Smooth muscle cell (in vitro differentiated cells): ENCODE data around the gene MDFIC. TPM values are rescaled to one million over a fixed set of nuclear protein-coding genes. Genes with fewer than 3 reads are reported as not detected.

Source experiments
- DNase-seq: peaks from one replicate; lab custom pipeline; 2025; ENCODE audit not compliant: unreplicated experiment; lab: John Stamatoyannopoulos, UW
- H2AFZ ChIP-seq: fragments of 200-600 bp; sonication (generic); 2 replicates; pipeline ENCODE4 v1.6.0; 2016; ENCODE audit warnings: antibody characterized with exemption, low read depth, mild to moderate bottlenecking
- H3F3A ChIP-seq: fragments of 200-600 bp; sonication (generic); 2 replicates; pipeline ENCODE4 v1.6.0; 2017; ENCODE audit warnings: antibody characterized with exemption, low read depth
- H3K27ac ChIP-seq: fragments of 200-600 bp; sonication (generic); 2 replicates; pipeline ENCODE4 v1.5.1; 2016; ENCODE audit warnings: low read depth, mild to moderate bottlenecking
- H3K27me3 ChIP-seq: fragments of 200-600 bp; sonication (generic); 2 replicates; pipeline ENCODE4 v1.6.1; 2016; ENCODE audit warnings: low read depth, mild to moderate bottlenecking
- H3K36me3 ChIP-seq: fragments of 200-600 bp; sonication (generic); 2 replicates; pipeline ENCODE4 v1.5.1; 2016; ENCODE audit warnings: low read depth
- H3K4me1 ChIP-seq: fragments of 200-600 bp; sonication (generic); 2 replicates; pipeline ENCODE4 v1.5.1; 2016; ENCODE audit warnings: low read depth
- H3K4me2 ChIP-seq: fragments of 200-600 bp; sonication (generic); 2 replicates; pipeline ENCODE4 v1.6.0; 2016; ENCODE audit warnings: mild to moderate bottlenecking
- H3K4me3 ChIP-seq: fragments of 200-600 bp; sonication (generic); 2 replicates; pipeline ENCODE4 v1.5.1; 2016; ENCODE audit warnings: mild to moderate bottlenecking
- H3K79me2 ChIP-seq: fragments of 200-600 bp; sonication (generic); 2 replicates; pipeline ENCODE4 v1.6.0; 2016; ENCODE audit warnings: low read depth, mild to moderate bottlenecking
- H3K9ac ChIP-seq: fragments of 200-600 bp; sonication (generic); 2 replicates; pipeline ENCODE4 v1.6.0; 2016; ENCODE audit warnings: low read depth
- H3K9me3 ChIP-seq: fragments of 200-600 bp; sonication (generic); replicated peaks from 2 replicates; pipeline ENCODE4 v1.5.1; 2016; ENCODE audit warnings: low read depth
- H4K20me1 ChIP-seq: fragments of 200-600 bp; sonication (generic); 2 replicates; pipeline ENCODE4 v1.6.0; 2016; ENCODE audit warnings: low read depth
- WGBS: methylation state at CpG from one replicate; pipeline ENCODE4 v1.1.7; 2016; ENCODE audit warnings: low lambda C conversion rate; 5-methylcytosine and 5-hydroxymethylcytosine counted together
- polyA plus RNA-seq: library from polyadenylated mRNA; unstranded; fragments of >200 nt; fragmentation: Nextera tagmentation; extraction: Ambion mirVana; gene quantifications from 2 replicates; pipeline ENCODE4 v1.2.1, GENCODE V29; 2016
- total RNA-seq: library from RNA; depleted of rRNA; stranded (reverse); fragments of >200 nt; gene quantifications from 2 replicates; pipeline ENCODE4 v1.2.3, GENCODE V29; 2014
- TF ChIP-seq, protein P1 (sequence below): fragments of 200-600 bp; sonication (generic); IDR thresholded peaks from 2 replicates; pipeline ENCODE4 v1.5.1; 2017; ENCODE audit warnings: borderline replicate concordance, mild to moderate bottlenecking, antibody characterized with exemption; ENCODE audit not compliant: insufficient read depth, poor library complexity, severe bottlenecking

The MDFIC gene
- total and polyA plus RNA-seq, 2 experiments from 2014 or later: 17.5 to 37.0 TPM

DNA sequence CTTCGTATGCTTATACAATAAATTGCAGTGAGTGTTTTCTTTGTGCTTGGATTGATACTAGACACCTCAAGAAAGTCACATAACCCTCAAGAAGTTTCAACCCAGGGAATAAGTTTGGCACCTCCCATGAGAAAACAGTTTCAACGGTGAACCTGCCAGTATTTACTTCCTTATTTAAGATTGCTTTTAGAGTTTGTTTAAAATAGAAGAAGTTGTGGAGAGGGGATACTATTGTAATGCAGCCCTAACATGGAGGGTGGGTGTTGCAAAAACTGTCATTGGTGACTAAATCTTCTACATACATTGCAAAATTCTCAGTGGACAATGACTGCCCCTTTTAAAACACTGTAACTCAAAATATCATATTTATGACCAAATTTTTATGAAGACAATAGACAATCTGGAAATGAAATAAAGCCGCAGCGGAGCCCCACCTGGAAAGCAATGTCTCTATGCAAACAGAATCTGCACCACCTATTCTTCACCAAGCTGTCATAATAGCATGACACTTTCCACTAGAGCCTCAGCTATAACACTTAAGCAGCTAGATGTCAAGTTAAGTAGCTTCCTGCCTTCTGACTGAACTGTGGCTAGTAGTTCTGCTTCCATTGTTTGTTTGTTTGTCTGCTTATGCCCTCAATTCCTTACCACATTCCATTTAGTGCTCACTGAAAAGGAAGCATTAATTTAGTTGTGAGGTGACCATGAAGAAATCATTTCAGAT, 98.2 kb downstream of the MDFIC start:
- Histone ChIP-seq H4K20me1 (no peaks in the 10 kb centered on the region), H3K27ac (no peak overlapping the region), H3K79me2 (no peaks in the 10 kb centered on the region), H3K36me3 (no peaks in the 10 kb centered on the region), H3K9ac (no peak overlapping the region), H2AFZ (no peak overlapping the region), H3F3A (no peaks in the 10 kb centered on the region), H3K4me2 (no peak overlapping the region), H3K4me1 (no peaks in the 10 kb centered on the region), H3K9me3 (no peaks in the 10 kb centered on the region), H3K4me3 (no peak overlapping the region), H3K27me3 (no peaks in the 10 kb centered on the region)
- WGBS: 96% methylated on average over 4 of the region's 4 CpGs
- DNase-seq: no peak
- TF ChIP-seq, protein P1, sequence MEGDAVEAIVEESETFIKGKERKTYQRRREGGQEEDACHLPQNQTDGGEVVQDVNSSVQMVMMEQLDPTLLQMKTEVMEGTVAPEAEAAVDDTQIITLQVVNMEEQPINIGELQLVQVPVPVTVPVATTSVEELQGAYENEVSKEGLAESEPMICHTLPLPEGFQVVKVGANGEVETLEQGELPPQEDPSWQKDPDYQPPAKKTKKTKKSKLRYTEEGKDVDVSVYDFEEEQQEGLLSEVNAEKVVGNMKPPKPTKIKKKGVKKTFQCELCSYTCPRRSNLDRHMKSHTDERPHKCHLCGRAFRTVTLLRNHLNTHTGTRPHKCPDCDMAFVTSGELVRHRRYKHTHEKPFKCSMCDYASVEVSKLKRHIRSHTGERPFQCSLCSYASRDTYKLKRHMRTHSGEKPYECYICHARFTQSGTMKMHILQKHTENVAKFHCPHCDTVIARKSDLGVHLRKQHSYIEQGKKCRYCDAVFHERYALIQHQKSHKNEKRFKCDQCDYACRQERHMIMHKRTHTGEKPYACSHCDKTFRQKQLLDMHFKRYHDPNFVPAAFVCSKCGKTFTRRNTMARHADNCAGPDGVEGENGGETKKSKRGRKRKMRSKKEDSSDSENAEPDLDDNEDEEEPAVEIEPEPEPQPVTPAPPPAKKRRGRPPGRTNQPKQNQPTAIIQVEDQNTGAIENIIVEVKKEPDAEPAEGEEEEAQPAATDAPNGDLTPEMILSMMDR: no peak

DNA sequence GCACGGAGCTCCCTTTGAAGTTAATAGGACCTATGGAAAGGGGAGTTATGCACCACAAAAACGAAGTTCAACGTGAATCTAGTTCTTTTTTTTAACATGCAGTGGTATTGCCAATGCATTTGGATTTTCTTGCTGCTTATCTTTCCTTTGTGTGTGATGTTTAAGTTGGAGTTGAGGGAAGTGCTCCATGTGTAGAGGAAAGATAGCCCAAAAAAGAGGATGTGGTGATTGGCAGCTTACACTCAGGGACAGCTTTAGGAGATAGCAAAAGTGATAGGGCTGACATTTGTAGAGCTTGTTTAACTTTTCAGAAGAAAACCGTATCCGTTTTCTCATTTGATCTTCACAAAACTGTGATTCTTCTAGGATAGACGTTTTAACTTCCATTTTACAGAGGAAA, 101.3 kb downstream of the MDFIC start:
- Histone ChIP-seq H3K36me3 (no peaks in the 10 kb centered on the region), H3K4me1 (no peaks in the 10 kb centered on the region), H3K9ac (no peak overlapping the region), H3K9me3 (no peaks in the 10 kb centered on the region), H3K27me3 (no peaks in the 10 kb centered on the region), H4K20me1 (no peaks in the 10 kb centered on the region), H2AFZ (no peak overlapping the region), H3F3A (no peaks in the 10 kb centered on the region), H3K4me2 (no peak overlapping the region), H3K27ac (no peak overlapping the region), H3K4me3 (no peak overlapping the region), H3K79me2 (no peaks in the 10 kb centered on the region)
- TF ChIP-seq, protein P1: no peak
- WGBS: 71% methylated on average over 6 of the region's 6 CpGs
- no peak for DNase-seq

DNA sequence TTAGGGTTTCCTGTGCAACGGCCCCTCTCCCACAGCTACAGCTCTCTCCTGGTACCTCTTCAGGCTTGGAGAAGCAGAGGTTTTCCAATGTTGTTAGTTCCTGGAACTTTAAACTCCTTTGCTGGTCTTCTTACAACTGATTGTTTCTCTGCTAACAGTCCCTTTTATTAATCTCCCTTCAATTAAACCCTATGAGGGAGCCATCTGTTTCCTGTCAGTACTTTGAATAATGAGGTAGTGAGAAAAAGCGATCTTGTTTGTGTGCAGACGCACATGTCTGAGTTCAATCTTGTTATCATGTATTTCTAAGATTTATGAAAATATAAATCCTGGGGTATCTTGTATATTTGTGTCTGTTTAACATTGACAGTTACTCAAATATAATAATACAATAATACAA, 102.4 kb downstream of the MDFIC start:
- 68% methylated on average over 3 of the region's 3 CpGs for WGBS

More for the DNA sequence above, 102.4 kb downstream of the MDFIC start:
- Histone ChIP-seq H3K79me2 (no peaks in the 10 kb centered on the region), H2AFZ (no peak overlapping the region), H3K27me3 (no peaks in the 10 kb centered on the region), H3K4me1 (no peaks in the 10 kb centered on the region), H4K20me1 (no peaks in the 10 kb centered on the region), H3K9me3 (no peaks in the 10 kb centered on the region), H3K36me3 (no peaks in the 10 kb centered on the region), H3K4me2 (no peak overlapping the region), H3K4me3 (no peak overlapping the region), H3F3A (no peaks in the 10 kb centered on the region), H3K27ac (no peak overlapping the region), H3K9ac (no peak overlapping the region)
- DNase-seq: no peak
- TF ChIP-seq, protein P1: no peak
